Stimulated activated naive CD4-positive, alpha-beta T cell (primary cell): ENCODE data around the gene CPSF7.

ENCODE experiments used
- DNase-seq, 6 experiments: peaks; one replicate each; lab custom pipeline; 2025; lab: John Stamatoyannopoulos, UW

The CPSF7 gene

DNA sequence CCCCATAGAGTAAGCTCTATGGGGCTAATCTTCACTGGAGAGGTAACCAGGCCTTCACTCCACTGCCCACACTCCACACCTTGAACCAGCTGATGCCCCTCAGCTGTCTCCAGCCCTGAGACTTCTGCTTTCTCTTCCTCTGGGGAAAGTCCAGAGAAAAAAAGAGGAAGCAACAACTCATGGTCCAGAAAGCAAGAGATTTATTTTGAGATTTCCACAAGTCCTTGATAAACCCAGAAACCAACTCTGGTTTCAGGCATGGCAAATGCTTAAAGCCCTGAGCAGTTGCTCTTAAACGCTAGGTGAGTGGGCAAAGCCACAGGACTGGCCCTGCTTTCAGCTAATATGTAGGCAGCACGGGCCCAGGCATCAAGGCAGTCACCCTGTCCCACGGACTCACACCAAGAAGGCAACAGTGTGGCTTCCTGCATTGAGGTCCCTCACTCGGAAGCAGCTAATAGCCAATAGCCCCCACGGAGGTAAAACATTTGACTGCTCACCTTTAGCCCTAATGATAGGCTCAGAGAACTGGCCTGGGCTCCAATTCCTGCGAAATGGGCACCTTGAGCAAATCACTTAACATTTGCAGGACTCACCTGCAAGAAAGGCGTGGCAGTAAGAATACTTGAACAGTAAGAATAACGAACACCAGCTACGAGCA lies 72.4 kb downstream of the CPSF7 start:
- no peak for DNase-seq

DNA sequence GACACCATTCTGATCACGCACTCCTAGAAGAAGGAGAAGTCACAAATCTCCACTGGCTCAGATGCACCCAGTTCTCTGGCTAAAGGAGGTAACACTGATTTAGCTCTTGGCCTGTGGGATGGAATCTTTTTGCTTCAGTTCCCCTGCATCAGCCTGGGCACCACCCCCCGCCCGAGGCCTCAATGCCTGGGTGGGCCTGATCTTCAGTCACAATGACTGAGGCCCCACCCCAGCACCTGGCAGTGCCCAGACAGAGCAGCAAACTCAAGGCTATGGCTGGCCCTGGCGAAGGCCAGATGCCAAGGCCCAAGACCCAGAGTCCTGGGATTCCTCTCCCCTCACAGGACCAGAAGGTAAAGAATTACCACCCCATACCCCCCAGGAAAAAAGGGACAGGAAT lies 73.1 kb downstream of the CPSF7 start:
- no peak for DNase-seq

DNA sequence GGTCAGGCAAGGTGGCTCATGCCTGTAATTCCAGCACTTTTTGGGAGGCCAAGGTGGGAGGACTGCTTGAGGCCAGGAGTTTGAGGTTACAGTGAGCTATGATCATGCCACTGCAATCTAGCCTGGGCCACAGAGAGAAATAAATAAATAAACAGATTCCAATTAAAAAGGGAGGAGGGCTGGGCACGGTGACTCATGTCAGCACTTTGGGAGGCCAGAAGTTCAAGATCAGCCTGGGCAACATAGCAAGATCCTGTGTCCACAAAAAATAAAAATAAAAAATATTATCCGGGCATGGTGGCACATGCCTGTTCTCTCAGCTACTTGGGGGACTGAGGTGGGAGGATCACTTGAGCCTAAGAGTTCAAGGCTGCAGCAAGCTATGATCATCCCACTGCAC lies 75.6 kb downstream of the CPSF7 start:
- no peak for DNase-seq

DNA sequence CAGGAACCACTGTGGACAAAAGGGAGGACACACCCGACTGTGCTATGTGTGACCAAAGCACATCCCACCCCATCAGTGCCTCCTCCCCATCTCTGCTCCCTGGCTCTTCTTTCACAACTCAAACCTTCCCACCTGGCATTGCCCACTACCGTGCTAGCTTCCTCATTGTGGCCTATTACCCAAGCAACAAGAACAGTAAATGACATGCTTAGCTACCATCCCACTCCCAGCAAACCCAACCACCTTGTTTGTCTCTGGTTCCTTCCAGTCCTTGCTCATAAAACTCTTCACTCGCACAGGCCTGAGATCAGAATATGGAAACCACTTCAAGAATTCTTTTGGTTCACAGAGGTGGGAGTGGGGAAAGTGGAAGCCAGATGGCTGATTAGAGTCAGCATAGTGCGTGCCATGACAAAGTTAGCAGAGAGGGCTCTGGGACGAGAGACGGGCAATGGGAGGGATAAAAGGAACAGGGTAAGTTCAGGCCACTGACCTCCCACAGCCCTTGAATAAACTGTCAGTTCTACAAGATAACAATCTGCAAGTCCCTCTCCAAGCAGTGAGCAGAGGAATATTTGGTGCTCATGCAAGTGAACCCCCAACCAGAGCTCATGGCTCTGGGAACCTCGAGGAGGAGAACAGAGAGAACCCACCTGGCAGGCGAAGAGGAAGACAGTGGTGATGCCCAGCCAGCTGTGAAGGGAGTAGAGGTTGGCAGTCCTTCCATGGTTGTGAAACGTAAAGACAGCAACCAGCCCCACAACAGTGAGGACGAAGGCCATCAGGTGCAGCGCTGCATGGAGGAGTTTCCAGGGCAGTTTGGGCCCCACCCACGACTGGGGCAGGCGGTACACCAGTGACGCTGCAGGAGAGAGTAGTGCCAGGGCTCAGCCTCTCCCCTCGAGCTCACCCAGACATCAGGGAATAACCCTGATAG lies 76.4 kb downstream of the CPSF7 start:
- DNase-seq = no peak
